ENCODE data around the gene MANBA.

MANBA gene

DNA sequence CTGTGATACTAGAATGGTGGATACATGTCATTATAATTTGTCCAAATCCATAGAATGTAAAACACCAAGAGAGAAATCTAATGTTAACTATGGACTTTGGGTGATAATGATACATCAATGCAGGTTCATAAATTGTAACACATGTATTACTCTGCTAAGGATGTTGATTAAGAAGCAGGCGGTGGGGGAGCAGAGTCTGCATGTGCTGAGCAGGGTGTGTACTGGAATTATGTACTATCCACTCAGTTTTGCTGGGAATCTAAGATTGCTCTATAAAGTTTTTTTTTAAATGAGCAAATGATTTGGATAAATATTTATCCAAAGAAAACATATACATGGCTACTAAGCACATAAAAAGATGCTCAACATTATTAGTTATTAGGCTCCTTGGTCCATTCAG lies 15.0 kb upstream of the MANBA start:
- Histone ChIP-seq H3K27me3 (ENCODE audit: insufficient read depth, low read length, poor library complexity, severe bottlenecking) (no peaks in the 10 kb centered on the region), H3K79me2 (ENCODE audit: insufficient read depth, low read length) (no peaks in the 10 kb centered on the region), H4K20me1 (ENCODE audit: insufficient read depth, low read length, poor library complexity, severe bottlenecking) (no peaks in the 10 kb centered on the region), H3F3A (ENCODE audit: low read depth) (no peaks in the 10 kb centered on the region), H2AFZ (ENCODE audit: low read length) (no peak overlapping the region), H3K9ac (ENCODE audit: low read depth, low read length, poor library complexity, severe bottlenecking) (no peak overlapping the region), H3K9me2 (replicated peaks; ENCODE audit: low read depth, low read length) (no peaks in the 10 kb centered on the region), H3K9me3 (ENCODE audit: insufficient read depth, low read depth, low read length) (no peaks in the 10 kb centered on the region), H3K4me2 (ENCODE audit: low read depth, low read length, poor library complexity, severe bottlenecking) (no peak overlapping the region), H3K36me3 (ENCODE audit: insufficient read depth, low read length) (no peaks in the 10 kb centered on the region), H3K4me1 (ENCODE audit: insufficient read depth, low read length, poor library complexity, severe bottlenecking) (peaks cover 6% of the 10 kb centered on the region), H3K4me3 (ENCODE audit: low read length, poor library complexity, severe bottlenecking) (no peak overlapping the region)
- no peak for TF ChIP-seq EZH2phosphoT487 (IDR thresholded peaks at IDR 0.05; ENCODE audit: borderline replicate concordance)
- no peak for TF ChIP-seq CTCF (conservative IDR thresholded peaks at IDR 0.05; ENCODE audit: low read length)

- no peaks in the 10 kb centered on the region for H4K20me1 ChIP-seq (ENCODE audit: insufficient read depth, low read length, poor library complexity, severe bottlenecking)
- no peaks in the 10 kb centered on the region for H3K9me2 ChIP-seq (replicated peaks; ENCODE audit: low read depth, low read length)
- H2AFZ ChIP-seq (ENCODE audit: low read length): no peak overlapping the region
- peaks cover 3% of the 10 kb centered on the region for H3K4me1 ChIP-seq (ENCODE audit: insufficient read depth, low read length, poor library complexity, severe bottlenecking)
- H3K36me3 ChIP-seq (ENCODE audit: insufficient read depth, low read length): no peaks in the 10 kb centered on the region
- H3K27me3 ChIP-seq (ENCODE audit: insufficient read depth, low read length, poor library complexity, severe bottlenecking): no peaks in the 10 kb centered on the region
- no peaks in the 10 kb centered on the region for H3K79me2 ChIP-seq (ENCODE audit: insufficient read depth, low read length)
- H3K4me3 ChIP-seq (ENCODE audit: low read length, poor library complexity, severe bottlenecking): no peak overlapping the region
- no peaks in the 10 kb centered on the region for H3F3A ChIP-seq (ENCODE audit: low read depth)
- TF ChIP-seq EZH2phosphoT487 (IDR thresholded peaks at IDR 0.05; ENCODE audit: borderline replicate concordance): no peak
- no peak for TF ChIP-seq CTCF (conservative IDR thresholded peaks at IDR 0.05; ENCODE audit: low read length)
- H3K4me2 ChIP-seq (ENCODE audit: low read depth, low read length, poor library complexity, severe bottlenecking): no peak overlapping the region
- H3K9ac ChIP-seq (ENCODE audit: low read depth, low read length, poor library complexity, severe bottlenecking): no peak overlapping the region
- no peaks in the 10 kb centered on the region for H3K9me3 ChIP-seq (ENCODE audit: insufficient read depth, low read depth, low read length)
Observed at GRCh38 chr4:102774254-102774653, 13.5 kb upstream of the MANBA start.

GRCh38 chr4:102772738-102773340 lies 12.1 kb upstream of the MANBA start:
- H3K9me2 ChIP-seq (replicated peaks; ENCODE audit: low read depth, low read length): no peaks in the 10 kb centered on the region
- no peak overlapping the region for H3K9ac ChIP-seq (ENCODE audit: low read depth, low read length, poor library complexity, severe bottlenecking)
- no peak for TF ChIP-seq CTCF (conservative IDR thresholded peaks at IDR 0.05; ENCODE audit: low read length)
- no peak for TF ChIP-seq EZH2phosphoT487 (IDR thresholded peaks at IDR 0.05; ENCODE audit: borderline replicate concordance)
- H3K4me1 ChIP-seq (ENCODE audit: insufficient read depth, low read length, poor library complexity, severe bottlenecking): no peaks in the 10 kb centered on the region
- H3K27me3 ChIP-seq (ENCODE audit: insufficient read depth, low read length, poor library complexity, severe bottlenecking): no peaks in the 10 kb centered on the region
- no peaks in the 10 kb centered on the region for H4K20me1 ChIP-seq (ENCODE audit: insufficient read depth, low read length, poor library complexity, severe bottlenecking)
- no peak overlapping the region for H3K4me3 ChIP-seq (ENCODE audit: low read length, poor library complexity, severe bottlenecking)
- H3F3A ChIP-seq (ENCODE audit: low read depth): no peaks in the 10 kb centered on the region
- H2AFZ ChIP-seq (ENCODE audit: low read length): no peak overlapping the region
- H3K79me2 ChIP-seq (ENCODE audit: insufficient read depth, low read length): no peaks in the 10 kb centered on the region
- no peaks in the 10 kb centered on the region for H3K36me3 ChIP-seq (ENCODE audit: insufficient read depth, low read length)
- H3K4me2 ChIP-seq (ENCODE audit: low read depth, low read length, poor library complexity, severe bottlenecking): no peak overlapping the region
- H3K9me3 ChIP-seq (ENCODE audit: insufficient read depth, low read depth, low read length): no peaks in the 10 kb centered on the region

Measured in Loucy (cell line).